IMR-90 (cell line): Measurements from ENCODE around the gene TBCE. TPM values are rescaled to one million over a fixed set of nuclear protein-coding genes. Genes with fewer than 3 reads are reported as not detected.
"Not testable (repeated sequence)": the region's sequence is repeated elsewhere in the genome, so short reads cannot be mapped to it uniquely, and the experiment has no call there.

Source experiments
- ATAC-seq: fragments of 200-7000 bp; cut with Tn5 transposase; 2 replicates; pipeline ENCODE4 v1.9.1; 2020; ENCODE audit warnings: low read depth, mild to moderate bottlenecking, moderate library complexity
- BruUV-seq: library from RNA; stranded (reverse); fragments of 400-500 nt; replicated peaks from 2 replicates; lab custom pipeline; 2021; lab: Mats Ljungman, UMichigan
- CTCF ChIA-PET: fragments of 300-600 bp; formaldehyde crosslinking; extraction: SDS; loops from one replicate; lab custom pipeline; 2021; ENCODE audit warnings: antibody characterized with exemption; lab: Yijun Ruan, JAX
- POLR2A ChIA-PET: fragments of 300-600 bp; sonication (Branson Sonifier 250); formaldehyde crosslinking; loops from one replicate; lab custom pipeline; 2022; ENCODE audit warnings: antibody characterized with exemption; ENCODE audit not compliant: unreplicated experiment; lab: Charles Lee
- DNase-seq: peaks from one replicate; pipeline ENCODE4 v3.0.0; 2013
- H2AFZ ChIP-seq: replicated peaks from 2 replicates; pipeline ENCODE3; 2013; ENCODE audit warnings: low read length, mild to moderate bottlenecking; ENCODE audit not compliant: poor library complexity
- H2AK5ac ChIP-seq: 2 replicates; pipeline ENCODE4 v1.6.1; 2013; ENCODE audit warnings: low read depth, low read length, inconsistent platforms
- H2AK9ac ChIP-seq: replicated peaks from 2 replicates; pipeline ENCODE3; 2013; ENCODE audit warnings: mild to moderate bottlenecking, low read depth, low read length, moderate library complexity; ENCODE audit not compliant: poor library complexity
- H2BK120ac ChIP-seq: 2 replicates; pipeline ENCODE4 v1.6.1; 2013; ENCODE audit warnings: low read depth, low read length, inconsistent platforms
- H2BK15ac ChIP-seq: 3 replicates; pipeline ENCODE4 v1.6.1; 2013; ENCODE audit warnings: low read depth, low read length, inconsistent platforms
- H2BK20ac ChIP-seq: 2 replicates; pipeline ENCODE4 v1.6.1; 2013; ENCODE audit warnings: low read depth, mild to moderate bottlenecking, inconsistent platforms, low read length, moderate library complexity
- H2BK5ac ChIP-seq: 2 replicates; pipeline ENCODE4 v1.6.1; 2013; ENCODE audit warnings: mild to moderate bottlenecking, low read depth, low read length, inconsistent platforms; ENCODE audit not compliant: poor library complexity, severe bottlenecking
- H3K14ac ChIP-seq: replicated peaks from 2 replicates; pipeline ENCODE4 v1.6.1; 2013; ENCODE audit warnings: low read depth, low read length, inconsistent platforms
- H3K18ac ChIP-seq: 2 replicates; pipeline ENCODE4 v1.6.1; 2013; ENCODE audit warnings: low read depth, low read length, control low read depth
- H3K23ac ChIP-seq: 2 replicates; pipeline ENCODE4 v1.6.1; 2013; ENCODE audit warnings: low read depth, low read length, inconsistent platforms
- H3K27ac ChIP-seq: 2 replicates; pipeline ENCODE4 v1.5.1; 2013; ENCODE audit warnings: mild to moderate bottlenecking, control low read depth, low read length; ENCODE audit not compliant: insufficient read depth
- H3K27me3 ChIP-seq: 2 replicates; pipeline ENCODE4 v1.6.1; 2013; ENCODE audit warnings: low read length; ENCODE audit not compliant: control insufficient read depth, insufficient read depth
- H3K36me3 ChIP-seq: 2 replicates; pipeline ENCODE4 v1.6.1; 2013; ENCODE audit warnings: low read length, mixed read lengths; ENCODE audit not compliant: control insufficient read depth, insufficient read depth
- H3K4ac ChIP-seq: 2 replicates; pipeline ENCODE4 v1.6.1; 2013; ENCODE audit warnings: low read depth, low read length, inconsistent platforms
- H3K4me1 ChIP-seq: 2 replicates; pipeline ENCODE4 v1.6.1; 2013; ENCODE audit warnings: low read length, mixed read lengths; ENCODE audit not compliant: control insufficient read depth, insufficient read depth
- H3K4me2 ChIP-seq: 2 replicates; pipeline ENCODE4 v1.6.1; 2013; ENCODE audit warnings: low read depth, mild to moderate bottlenecking, control low read depth, low read length, moderate library complexity
- H3K4me3 ChIP-seq: 2 replicates; pipeline ENCODE4 v1.5.1; 2013; ENCODE audit warnings: low read depth, mild to moderate bottlenecking, control low read depth, low read length, moderate library complexity; ENCODE audit not compliant: insufficient read depth
- H3K56ac ChIP-seq: 2 replicates; pipeline ENCODE4 v1.6.1; 2013; ENCODE audit warnings: low read length, inconsistent platforms; ENCODE audit not compliant: insufficient read depth; ENCODE audit errors: extremely low read depth
- H3K79me1 ChIP-seq, 2 experiments: 2 replicates each; pipeline ENCODE4 v1.6.1; 2013; ENCODE audit warnings: low read length in 2 of 2, inconsistent platforms in 1 of 2, low read depth in 1 of 2
- H3K9ac ChIP-seq: 2 replicates; pipeline ENCODE4 v1.6.1; 2013; ENCODE audit warnings: low read depth, low read length, control low read depth
- H3K9me1 ChIP-seq: 2 replicates; pipeline ENCODE4 v1.6.1; 2013; ENCODE audit warnings: low read length, inconsistent platforms; ENCODE audit not compliant: insufficient read depth
- H3K9me3 ChIP-seq: 2 replicates; pipeline ENCODE4 v1.6.1; 2013; ENCODE audit warnings: low read length; ENCODE audit not compliant: control insufficient read depth, insufficient read depth
- H4K20me1 ChIP-seq: 2 replicates; pipeline ENCODE4 v1.6.1; 2013; ENCODE audit warnings: low read length, inconsistent platforms; ENCODE audit not compliant: insufficient read depth
- H4K5ac ChIP-seq: 2 replicates; pipeline ENCODE4 v1.6.1; 2013; ENCODE audit warnings: mild to moderate bottlenecking, low read depth, low read length, control low read depth
- H4K8ac ChIP-seq, 2 experiments: 2 replicates each; pipeline ENCODE4 v1.6.1; 2013; ENCODE audit warnings: low read depth in 2 of 2, low read length in 2 of 2, control low read depth in 1 of 2, inconsistent platforms in 1 of 2
- H4K91ac ChIP-seq: 2 replicates; pipeline ENCODE4 v1.6.1; 2013; ENCODE audit warnings: low read depth, low read length, inconsistent platforms; ENCODE audit not compliant: insufficient read depth
- ELK1 ChIP-seq: fragments of 150-350 bp; IDR thresholded peaks from 2 replicates; pipeline ENCODE4 v1.6.1; 2016; ENCODE audit warnings: low read depth, mild to moderate bottlenecking, low read length, moderate library complexity, borderline replicate concordance
- FOS ChIP-seq: fragments of 150-350 bp; IDR thresholded peaks from 2 replicates; pipeline ENCODE4 v1.6.1; 2016; ENCODE audit warnings: low read depth, low read length
- MXI1 ChIP-seq: IDR thresholded peaks from 2 replicates; pipeline ENCODE4 v1.6.1; 2012; ENCODE audit warnings: low read depth, mild to moderate bottlenecking, low read length, moderate library complexity, borderline replicate concordance
- SMC3 ChIP-seq: fragments of 150-350 bp; IDR thresholded peaks from 2 replicates; pipeline ENCODE4 v1.6.1; 2016; ENCODE audit warnings: low read depth, mild to moderate bottlenecking, antibody characterized with exemption, low read length, moderate library complexity
- WGBS, 2 experiments: methylation state at CpG; one replicate each; pipeline versions ENCODE4 v1.1.5 to v1.1.7; 2013; ENCODE audit warnings: missing lambda C conversion rate in 2 of 2; ENCODE audit not compliant: insufficient read length in 1 of 2; ENCODE audit errors: extremely low coverage in 2 of 2; 5-methylcytosine and 5-hydroxymethylcytosine counted together
- dilution Hi-C: fragments of 300-500 bp; cut with HindIII; formaldehyde crosslinking; loops from one replicate; pipeline ENCODE4 v1.14.3; 2018; ENCODE audit warnings: low sequenced_read_pairs; ENCODE audit not compliant: unreplicated experiment
- in situ Hi-C: fragments of 300-500 bp; cut with MboI; formaldehyde crosslinking; loops from 3 replicates; pipeline ENCODE4 v1.14.3; 2019; ENCODE audit warnings: low sequenced_read_pairs, inconsistent platforms, mixed read lengths
- intact Hi-C: fragments of 100-400 bp; cut with micrococcal nuclease; formaldehyde crosslinking; loops from 2 replicates; pipeline ENCODE4 v1.10.0; 2022
- polyA plus RNA-seq, 3 experiments: library from polyadenylated mRNA; depleted of rRNA; stranded (reverse); fragments of >200 nt; gene quantifications; 2 replicates each; pipeline ENCODE4 v1.2.3, GENCODE V29; 2012; ENCODE audit warnings: low replicate concordance in 1 of 3
- total RNA-seq: library from RNA; depleted of rRNA; stranded (reverse); fragments of >200 nt; gene quantifications from 2 replicates; pipeline ENCODE4 v1.2.3, GENCODE V29; 2012

The TBCE gene
- total and polyA plus RNA-seq, 2 of the 4 experiments (the other 2 are of a cell fraction), result 25.3 to 26.7 TPM

- no peak for TF ChIP-seq FOS
- TF ChIP-seq ELK1, result no peak
- TF ChIP-seq MXI1, result no peak
- TF ChIP-seq SMC3, result no peak
- no peak overlapping the region for H2AK5ac ChIP-seq
- dilution Hi-C loops (no loop called here), intact Hi-C loops (no loop called here), in situ Hi-C loops (no loop called here)
- no peaks in the 10 kb centered on the region for H3K27me3 ChIP-seq
- ATAC-seq (no peak), DNase-seq (no peak)
- H3K14ac ChIP-seq, result no peak overlapping the region
- no peak overlapping the region for H2AFZ ChIP-seq
- WGBS, 2 experiments, result 0% methylated on average over 1 of the region's 4 CpGs; no CpG with 5 or more reads in 1 of the 2 experiments
- no peak overlapping the region for H3K18ac ChIP-seq
- H3K23ac ChIP-seq, result no peak overlapping the region
- H2BK20ac ChIP-seq, result no peak overlapping the region
- no peak overlapping the region for H2BK5ac ChIP-seq
- CTCF ChIA-PET, result interaction anchor here (0.7 kb wide), 1 partner anchor 148 kb away, joined by 3 read pairs; no protein-coding TSS in a partner anchor
- no peak overlapping the region for H3K4me3 ChIP-seq
- no peak overlapping the region for H2BK15ac ChIP-seq
- H4K91ac ChIP-seq, result no peak overlapping the region
- no peak overlapping the region for H3K4me2 ChIP-seq
- H2BK120ac ChIP-seq, result no peak overlapping the region
- H3K27ac ChIP-seq, result no peak overlapping the region
- peaks cover 14% of the 10 kb centered on the region for H3K36me3 ChIP-seq
- no peaks in the 10 kb centered on the region for H3K9me3 ChIP-seq
- no peak overlapping the region for H3K56ac ChIP-seq
- POLR2A ChIA-PET, result no interaction called here
- no peak overlapping the region for H4K8ac ChIP-seq
- H3K4ac ChIP-seq, result no peak overlapping the region
- no TSS peak for BruUV-seq
- H4K20me1 ChIP-seq, result no peaks in the 10 kb centered on the region
- no peak overlapping the region for H2AK9ac ChIP-seq
- no peaks in the 10 kb centered on the region; a peak in 1 of 4 replicates for H3K79me1 ChIP-seq
- no peak overlapping the region for H4K5ac ChIP-seq
- H3K4me1 ChIP-seq, result 0 out of 2 replicates have a peak, but pooled peaks cover 2% of the 10 kb centered on the region
- H3K9me1 ChIP-seq, result no peaks in the 10 kb centered on the region
- no peak overlapping the region for H3K9ac ChIP-seq
Observed at GRCh38 chr1:235455823-235456222, 88.6 kb downstream of the TBCE start.

- H4K20me1 ChIP-seq, H3K9me1 ChIP-seq, H3K79me1 ChIP-seq, H4K91ac ChIP-seq, H2BK5ac ChIP-seq, DNase-seq, H3K4me3 ChIP-seq, H2AK5ac ChIP-seq, H3K56ac ChIP-seq, H2AK9ac ChIP-seq, H3K4ac ChIP-seq, H2BK120ac ChIP-seq, H3K14ac ChIP-seq, H4K8ac ChIP-seq, intact Hi-C loops, H2BK20ac ChIP-seq, H4K5ac ChIP-seq, H3K27me3 ChIP-seq, H2BK15ac ChIP-seq, H3K23ac ChIP-seq, H3K27ac ChIP-seq, H3K36me3 ChIP-seq, H3K9ac ChIP-seq, BruUV-seq, dilution Hi-C loops, H3K4me1 ChIP-seq, in situ Hi-C loops, ATAC-seq, POLR2A ChIA-PET, H2AFZ ChIP-seq, H3K9me3 ChIP-seq, H3K4me2 ChIP-seq, H3K18ac ChIP-seq, CTCF ChIA-PET: not testable (repeated sequence)
- WGBS, 2 experiments, result no CpG with 5 or more reads among the region's 7 CpGs
Observed at GRCh38 chr1:235457856-235458255, 90.6 kb downstream of the TBCE start.
